Hepatocyte (in vitro differentiated cells): Measurements from ENCODE around the gene MORC1. TPM values are rescaled to one million over a fixed set of nuclear protein-coding genes. Genes with fewer than 3 reads are reported as not detected.

ENCODE experiments used
- DNase-seq: peaks from one replicate; pipeline ENCODE4 v3.0.0-alpha.2; 2016; ENCODE audit warnings: low spot score
- H2AFZ ChIP-seq: fragments of 200-600 bp; sonication (generic); 2 replicates; pipeline ENCODE4 v1.6.0; 2016; ENCODE audit warnings: antibody characterized with exemption, mild to moderate bottlenecking
- H3K27ac ChIP-seq: fragments of 200-600 bp; sonication (generic); 2 replicates; pipeline ENCODE4 v1.5.1; 2016; ENCODE audit warnings: mild to moderate bottlenecking
- H3K27me3 ChIP-seq: fragments of 200-600 bp; sonication (generic); 2 replicates; pipeline ENCODE4 v1.6.1; 2016
- H3K36me3 ChIP-seq: fragments of 200-600 bp; sonication (generic); replicated peaks from 2 replicates; pipeline ENCODE4 v1.5.1; 2016; ENCODE audit warnings: low read depth; ENCODE audit not compliant: insufficient read depth
- H3K4me1 ChIP-seq: fragments of 200-600 bp; sonication (generic); 2 replicates; pipeline ENCODE4 v1.5.1; 2016; ENCODE audit warnings: mild to moderate bottlenecking, moderate library complexity; ENCODE audit not compliant: insufficient read depth
- H3K4me2 ChIP-seq: fragments of 200-600 bp; sonication (generic); 2 replicates; pipeline ENCODE4 v1.6.0; 2016
- H3K4me3 ChIP-seq: fragments of 200-600 bp; sonication (generic); 2 replicates; pipeline ENCODE4 v1.5.1; 2016; ENCODE audit warnings: mild to moderate bottlenecking
- H3K79me2 ChIP-seq: fragments of 200-600 bp; sonication (generic); 2 replicates; pipeline ENCODE4 v1.6.0; 2017; ENCODE audit warnings: mild to moderate bottlenecking
- H3K9me2 ChIP-seq: fragments of 200-600 bp; sonication (generic); replicated peaks from 2 replicates; pipeline ENCODE4 v1.6.0; 2017; ENCODE audit warnings: mild to moderate bottlenecking; ENCODE audit not compliant: insufficient read depth
- H3K9me3 ChIP-seq: fragments of 200-600 bp; sonication (generic); 2 replicates; pipeline ENCODE4 v1.5.1; 2016; ENCODE audit warnings: low read depth, mild to moderate bottlenecking
- H4K20me1 ChIP-seq: fragments of 200-600 bp; sonication (generic); 2 replicates; pipeline ENCODE4 v1.6.0; 2016; ENCODE audit warnings: mild to moderate bottlenecking; ENCODE audit not compliant: insufficient read depth, poor library complexity, severe bottlenecking
- CTCF ChIP-seq: fragments of 200-600 bp; sonication (generic); IDR thresholded peaks from 2 replicates; pipeline ENCODE4 v1.5.1; 2016; ENCODE audit warnings: antibody characterized with exemption, mild to moderate bottlenecking; ENCODE audit not compliant: poor library complexity
- EZH2 ChIP-seq: fragments of 200-600 bp; sonication (generic); IDR thresholded peaks from 2 replicates; pipeline ENCODE4 v1.6.1; 2016; ENCODE audit warnings: antibody characterized with exemption, mild to moderate bottlenecking, borderline replicate concordance
- EZH2phosphoT487 ChIP-seq: fragments of 200-600 bp; sonication (generic); IDR thresholded peaks from one replicate; pipeline ENCODE4 v1.6.1; 2018; ENCODE audit warnings: antibody characterized with exemption, mild to moderate bottlenecking, low read depth, moderate library complexity; ENCODE audit not compliant: unreplicated experiment, severe bottlenecking
- WGBS: methylation state at CpG from one replicate; pipeline ENCODE4 v1.1.6; 2016; ENCODE audit warnings: low lambda C conversion rate; ENCODE audit errors: missing lambda C conversion rate; 5-methylcytosine and 5-hydroxymethylcytosine counted together
- polyA plus RNA-seq: library from polyadenylated mRNA; unstranded; fragments of >200 nt; fragmentation: Nextera tagmentation; extraction: Ambion mirVana; gene quantifications from 2 replicates; pipeline ENCODE4 v1.2.1, GENCODE V29; 2016
- total RNA-seq: library from RNA; depleted of rRNA; stranded (reverse); fragments of >200 nt; gene quantifications from 2 replicates; pipeline ENCODE4 v1.2.3, GENCODE V29; 2014

Gene MORC1
- total and polyA plus RNA-seq, 2 experiments from 2014 or later = 2.8 to 6.7 TPM

GRCh38 chr3:109045271-109046040 lies 72.5 kb downstream of the MORC1 start:
- Histone ChIP-seq H3K4me2 (no peak overlapping the region), H2AFZ (no peak overlapping the region), H3K4me1 (no peaks in the 10 kb centered on the region), H3K9me3 (no peaks in the 10 kb centered on the region), H3K79me2 (no peaks in the 10 kb centered on the region), H3K4me3 (no peak overlapping the region), H4K20me1 (no peaks in the 10 kb centered on the region), H3K9me2 (no peaks in the 10 kb centered on the region), H3K27ac (no peak overlapping the region), H3K27me3 (no peaks in the 10 kb centered on the region), H3K36me3 (no peaks in the 10 kb centered on the region)
- WGBS = 87% methylated on average over 6 of the region's 6 CpGs
- TF ChIP-seq EZH2 (no peak), EZH2phosphoT487 (no peak), CTCF (no peak)
- no peak for DNase-seq

- H3K27me3 ChIP-seq = peaks cover 6% of the 10 kb centered on the region
- H2AFZ ChIP-seq = no peak overlapping the region
- 97% methylated on average over 1 of the region's 1 CpG for WGBS
- H3K9me3 ChIP-seq = no peaks in the 10 kb centered on the region
- H3K36me3 ChIP-seq = no peaks in the 10 kb centered on the region
- TF ChIP-seq CTCF = no peak
- no peak for TF ChIP-seq EZH2
- no peak for DNase-seq
- no peak overlapping the region for H3K4me2 ChIP-seq
- no peaks in the 10 kb centered on the region for H3K9me2 ChIP-seq
- no peak overlapping the region for H3K27ac ChIP-seq
- no peak overlapping the region for H3K4me3 ChIP-seq
- no peaks in the 10 kb centered on the region for H3K4me1 ChIP-seq
- H3K79me2 ChIP-seq = no peaks in the 10 kb centered on the region
- no peaks in the 10 kb centered on the region for H4K20me1 ChIP-seq
Observed at GRCh38 chr3:109035082-109035481, 82.9 kb downstream of the MORC1 start.

GRCh38 chr3:109033000-109033660 lies 84.8 kb downstream of the MORC1 start:
- H3K27me3 ChIP-seq = peaks cover 6% of the 10 kb centered on the region
- DNase-seq = no peak
- H3K4me2 ChIP-seq = no peak overlapping the region
- no peaks in the 10 kb centered on the region for H3K36me3 ChIP-seq
- no peak for TF ChIP-seq EZH2phosphoT487
- TF ChIP-seq CTCF = no peak
- TF ChIP-seq EZH2 = no peak
- no peaks in the 10 kb centered on the region for H3K79me2 ChIP-seq
- H3K4me1 ChIP-seq = no peaks in the 10 kb centered on the region
- peaks cover 4% of the 10 kb centered on the region for H3K9me2 ChIP-seq
- no peak overlapping the region for H3K4me3 ChIP-seq
- WGBS = 63% methylated on average over 3 of the region's 3 CpGs
- H3K9me3 ChIP-seq = no peaks in the 10 kb centered on the region
- no peaks in the 10 kb centered on the region for H4K20me1 ChIP-seq
- no peak overlapping the region for H2AFZ ChIP-seq
- H3K27ac ChIP-seq = no peak overlapping the region
